ENCODE data around the gene HOXA5.

Gene HOXA5

DNA sequence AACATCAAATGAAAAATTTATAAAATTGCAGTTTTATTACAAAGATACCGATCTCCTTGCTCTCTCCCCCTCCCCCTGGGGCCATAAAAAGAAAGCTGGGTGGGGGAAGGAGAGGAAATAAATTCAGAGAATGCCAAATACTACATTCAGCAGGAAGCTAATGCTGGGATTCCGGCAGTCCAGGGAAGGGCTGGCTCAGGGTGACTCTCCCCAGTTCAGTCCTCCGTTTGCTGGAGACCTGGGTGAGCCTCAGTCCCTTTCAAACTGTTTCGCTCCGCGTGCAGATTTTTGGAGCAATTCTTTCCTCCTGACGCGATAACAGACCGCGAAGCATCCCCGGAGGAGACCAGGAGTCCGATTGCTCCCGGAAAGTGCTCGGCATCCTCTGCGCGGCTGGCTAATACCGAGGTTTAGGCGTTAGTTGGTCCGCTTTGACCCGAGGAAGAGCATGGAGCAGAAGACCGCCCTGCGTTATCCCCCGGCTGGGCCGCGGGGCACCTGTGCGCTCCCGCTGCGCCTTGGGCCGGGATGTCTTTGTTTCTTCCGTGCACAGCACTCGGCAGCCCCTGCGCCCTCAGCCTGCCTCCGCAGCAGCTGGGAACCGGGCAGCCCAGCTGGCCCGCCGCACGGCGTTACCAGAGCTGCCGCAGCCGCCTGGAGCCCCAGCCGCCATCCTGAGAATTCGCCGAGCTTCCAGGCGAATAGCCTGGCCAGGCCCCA is 37.1 kb downstream of the HOXA5 start:
- no peak for DNase-seq (ENCODE audit: low spot score)

GRCh38 chr7:27105301-27106031 is 38.0 kb downstream of the HOXA5 start:
- no peak for DNase-seq (ENCODE audit: low spot score)

DNA sequence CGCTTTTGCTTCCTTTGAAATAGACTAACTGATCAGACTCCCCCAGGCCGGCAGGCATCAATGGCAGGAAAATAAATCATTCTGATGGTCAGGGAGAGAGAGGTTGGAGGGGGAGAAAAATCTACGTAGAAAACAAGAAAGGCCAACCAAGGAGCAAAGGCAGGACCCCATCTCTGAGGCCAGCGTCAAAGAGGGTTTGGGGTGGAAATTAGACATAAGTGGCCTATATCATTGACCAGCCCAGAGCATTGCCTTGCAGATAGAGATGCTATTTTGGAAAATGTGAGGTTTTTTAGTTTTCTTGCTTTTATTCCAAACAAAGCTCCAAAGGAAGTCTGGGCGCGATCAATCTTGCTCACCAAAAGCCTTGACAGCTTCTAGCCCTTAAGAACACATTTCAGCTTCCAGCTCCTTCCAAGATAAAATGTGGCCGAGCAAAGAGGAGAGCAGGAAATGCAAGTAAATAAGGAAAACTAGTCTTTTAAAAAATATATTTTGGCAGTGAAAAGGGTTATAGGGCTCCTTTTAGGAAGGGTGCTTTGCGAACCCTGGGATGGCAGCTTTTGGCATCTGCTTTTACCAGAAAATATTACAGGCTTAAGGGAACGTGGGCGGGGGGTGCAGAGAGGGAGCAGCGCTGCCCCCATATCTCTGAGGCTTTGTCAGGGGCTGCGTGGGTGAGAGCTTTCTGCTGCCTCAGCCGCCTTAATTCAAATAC is 39.0 kb downstream of the HOXA5 start:
- DNase-seq (ENCODE audit: low spot score) = no peak

DNA sequence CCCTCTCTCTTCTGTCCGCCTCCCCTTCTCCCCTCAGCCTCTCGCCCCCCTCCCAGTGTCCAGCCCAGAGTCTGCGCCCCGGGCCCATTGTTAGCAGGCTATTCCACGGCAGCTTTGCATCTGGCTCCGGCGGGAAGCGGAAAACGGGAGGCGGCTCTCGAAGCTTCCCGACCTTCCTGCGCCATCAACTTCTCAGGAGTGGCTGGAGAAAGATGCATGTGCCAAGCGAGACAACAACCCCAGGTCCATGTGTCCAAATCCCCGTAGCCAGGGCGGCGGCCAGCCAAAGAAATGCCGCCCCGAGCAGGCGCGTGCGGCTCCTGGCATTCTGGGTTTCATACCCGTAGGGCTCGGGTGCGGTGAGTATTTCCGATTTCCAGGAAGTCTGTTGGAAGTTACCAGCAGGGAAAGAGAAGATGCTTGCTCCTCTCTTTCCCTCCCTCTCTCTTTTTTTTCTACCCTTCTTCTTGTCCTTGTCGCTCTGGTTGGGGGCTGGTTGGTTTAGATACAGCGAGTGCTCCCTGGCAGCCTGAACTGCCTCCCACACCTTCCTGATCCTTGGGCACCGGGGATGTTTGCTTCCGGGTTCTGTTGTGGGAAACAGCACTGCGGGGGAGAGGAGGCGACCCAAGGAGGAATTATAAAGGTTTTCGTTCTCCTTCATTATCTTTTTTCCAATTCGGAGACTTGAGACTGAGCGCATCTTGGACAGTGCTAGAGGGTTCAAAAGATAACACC is 39.8 kb downstream of the HOXA5 start:
- DNase-seq (ENCODE audit: low spot score) = no peak

DNA sequence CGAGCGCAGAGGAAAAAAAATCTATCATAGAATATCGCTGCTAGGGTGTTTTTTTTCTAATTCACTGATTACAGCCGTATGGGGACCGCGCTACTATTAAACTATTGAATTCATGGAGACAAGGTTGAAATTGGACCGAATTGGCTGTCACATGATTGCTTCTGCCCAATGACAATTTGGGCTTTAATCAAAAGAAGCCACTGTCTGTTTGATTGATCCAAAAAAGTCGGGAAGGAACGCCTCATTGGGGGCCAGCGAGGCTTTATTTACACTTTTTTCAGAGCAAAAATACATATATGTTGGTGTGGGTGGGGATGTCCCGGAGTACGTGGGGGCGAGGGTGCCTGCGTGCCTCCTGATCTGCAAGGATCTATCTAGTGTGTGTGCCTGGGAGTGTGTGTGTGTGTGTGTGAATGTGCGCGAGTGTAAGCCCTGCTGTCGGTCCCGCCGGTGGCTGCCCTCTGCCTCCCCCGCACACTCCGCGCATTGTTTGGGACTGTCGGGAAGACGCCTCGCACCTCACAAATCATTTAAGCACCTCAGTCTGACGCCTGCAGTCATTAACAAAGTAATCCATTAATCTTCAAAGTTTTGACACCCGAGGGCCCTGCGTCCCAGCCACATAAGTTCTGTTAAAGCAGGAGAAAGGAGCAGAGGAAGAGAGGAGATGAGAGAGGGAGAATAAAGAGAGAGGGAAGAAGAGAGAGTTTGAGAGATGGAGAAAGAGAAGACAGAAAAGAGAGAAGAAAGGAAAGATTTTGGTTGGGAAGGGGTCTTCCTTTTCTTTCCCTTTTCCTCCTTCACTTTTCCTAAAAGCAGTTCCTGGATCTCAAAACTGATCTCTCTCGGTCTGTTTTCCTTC is 40.7 kb downstream of the HOXA5 start, which contains the start of gene HOXA2:
Gene HOXA2 (minus strand): TSS at position 103 of the 862 bp plus-strand sequence. CDS start 183 bp downstream, outside the sequence.
- DNase-seq (ENCODE audit: low spot score) = no peak

GRCh38 chr7:27101957-27102580 is 41.4 kb downstream of the HOXA5 start:
- DNase-seq (ENCODE audit: low spot score) = no peak

DNA sequence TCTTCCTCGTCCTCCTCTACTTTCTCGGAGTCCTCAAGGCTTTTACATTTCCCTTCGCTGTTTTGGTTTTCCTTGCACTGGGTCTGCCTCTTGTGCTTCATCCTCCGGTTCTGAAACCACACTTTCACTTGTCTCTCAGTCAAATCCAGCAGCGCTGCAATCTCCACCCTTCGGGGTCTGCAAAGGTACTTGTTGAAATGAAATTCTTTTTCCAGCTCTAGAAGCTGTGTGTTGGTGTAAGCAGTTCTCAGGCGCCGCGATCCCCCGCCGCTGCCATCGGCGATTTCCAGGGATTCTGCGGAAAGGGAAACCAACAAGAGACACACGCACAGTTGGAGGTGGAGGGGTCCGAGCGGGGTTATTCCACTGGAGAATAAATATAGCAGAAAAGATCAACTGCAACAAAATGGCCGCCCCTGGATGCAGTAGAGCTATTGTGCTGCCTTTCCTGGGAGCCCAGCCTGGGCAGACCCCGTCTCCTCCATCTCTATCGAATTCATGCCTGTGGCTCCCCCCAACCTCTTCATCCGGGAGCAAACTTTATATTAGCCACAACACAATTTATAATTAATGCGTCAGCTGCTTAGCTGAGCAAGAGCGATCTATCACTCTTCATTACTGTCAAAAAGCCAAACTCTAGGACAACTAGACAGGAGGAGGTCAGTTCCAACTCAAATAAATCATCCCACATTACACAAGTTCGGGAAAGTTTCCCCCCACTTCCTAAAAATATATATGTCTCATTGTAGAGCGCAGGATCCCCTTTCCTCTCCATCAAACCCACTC is 42.1 kb downstream of the HOXA5 start:
- DNase-seq (ENCODE audit: low spot score) = no peak

GRCh38 chr7:27100694-27101170 is 42.7 kb downstream of the HOXA5 start:
- no peak for DNase-seq (ENCODE audit: low spot score)

DNA sequence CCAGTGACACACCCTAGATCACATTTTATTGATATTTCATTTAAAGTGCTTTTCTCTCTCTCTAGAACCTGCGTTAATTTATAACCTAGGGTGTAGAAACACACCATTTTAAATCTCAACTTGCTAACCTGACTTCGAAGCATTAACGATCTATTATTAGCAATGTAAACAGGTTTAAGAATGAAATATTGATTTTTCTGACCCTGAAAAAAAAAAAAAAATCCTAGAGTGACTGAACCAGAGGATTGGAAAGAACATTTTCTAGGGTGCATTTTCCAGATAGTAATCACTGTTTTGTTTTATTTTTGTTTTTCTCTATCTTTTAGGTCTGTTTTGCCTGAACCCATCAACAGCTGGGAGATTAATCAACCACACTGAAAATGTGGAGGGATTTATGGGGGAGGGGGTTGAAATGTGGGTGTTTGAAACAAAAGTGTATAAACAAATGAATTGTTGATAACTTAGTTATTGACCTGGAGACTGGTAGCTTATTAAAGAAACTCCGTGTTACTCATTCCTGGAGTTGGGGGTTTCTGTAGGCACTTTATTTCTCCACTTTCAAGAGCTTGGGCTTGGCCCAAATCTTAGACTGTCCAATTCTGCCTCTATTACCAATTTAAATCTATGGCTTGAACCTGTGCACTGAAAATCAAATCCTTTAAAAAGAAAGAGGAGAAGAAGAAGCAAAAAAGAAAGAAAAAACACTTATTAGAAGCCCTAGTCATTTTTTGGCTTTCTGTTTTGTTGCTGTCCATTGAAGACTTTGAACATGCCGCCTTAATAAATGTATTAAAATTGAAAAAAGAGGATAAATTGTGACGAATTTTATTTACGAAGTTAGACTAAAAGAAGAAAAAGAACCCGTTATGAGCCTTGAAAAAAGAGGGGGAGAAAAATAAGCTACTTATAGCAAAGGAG is 43.8 kb downstream of the HOXA5 start:
- DNase-seq (ENCODE audit: low spot score) = no peak

GRCh38 chr7:27098578-27099451 is 44.7 kb downstream of the HOXA5 start:
- DNase-seq (ENCODE audit: low spot score) = no peak

DNA sequence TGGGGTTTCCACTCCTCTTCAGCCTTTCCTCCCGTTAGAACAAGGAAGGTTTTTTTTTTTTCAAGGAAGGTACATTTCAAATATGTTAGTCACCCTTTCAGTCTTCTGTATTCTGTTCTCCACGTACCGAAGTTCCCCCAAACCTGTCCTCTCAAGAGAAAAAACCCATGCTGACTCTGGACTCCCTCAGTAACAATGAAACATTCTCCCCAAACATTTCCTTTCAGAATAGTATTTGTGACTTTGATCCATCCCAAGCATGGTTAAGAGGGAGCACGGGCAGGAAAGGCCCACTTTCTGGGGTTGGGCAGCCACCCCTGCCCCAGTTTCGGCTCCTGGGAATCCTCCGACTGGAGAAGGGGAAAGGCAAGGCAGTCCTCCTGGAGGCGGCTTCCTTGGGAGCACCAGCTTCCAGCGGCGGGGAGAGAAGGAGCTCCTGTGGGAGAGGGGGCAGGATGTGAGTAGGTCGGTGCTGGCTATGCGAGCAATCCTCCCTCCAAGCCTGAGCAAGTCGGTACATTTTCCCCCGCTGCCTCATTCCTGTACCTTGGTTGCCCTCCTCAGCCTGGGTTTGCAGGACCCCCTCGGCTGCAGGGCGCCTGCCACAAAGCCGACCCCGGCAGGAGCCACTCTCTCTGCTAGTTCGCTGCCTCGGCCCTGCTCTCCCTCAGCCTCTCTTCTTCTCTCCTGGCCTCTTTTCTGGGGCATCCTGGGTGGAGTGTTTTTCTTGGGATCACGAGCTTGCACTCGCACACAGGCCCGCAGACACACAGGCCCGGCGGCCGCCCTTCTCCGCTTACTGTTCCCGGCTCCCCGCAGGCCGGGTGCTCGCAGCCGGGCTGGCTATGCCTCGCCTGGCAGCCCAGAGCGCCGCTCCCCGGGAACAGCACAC is 45.5 kb downstream of the HOXA5 start:
- no peak for DNase-seq (ENCODE audit: low spot score)

GRCh38 chr7:27096768-27097514 is 46.5 kb downstream of the HOXA5 start:
- DNase-seq (ENCODE audit: low spot score) = no peak

GRCh38 chr7:27095897-27096767 is 47.3 kb downstream of the HOXA5 start, which contains the start of gene HOXA1:
Gene HOXA1 (minus strand): TSS chr7:27096000. CDS start chr7:27095912, 88 bp downstream.
- no peak for DNase-seq (ENCODE audit: low spot score)

DNA sequence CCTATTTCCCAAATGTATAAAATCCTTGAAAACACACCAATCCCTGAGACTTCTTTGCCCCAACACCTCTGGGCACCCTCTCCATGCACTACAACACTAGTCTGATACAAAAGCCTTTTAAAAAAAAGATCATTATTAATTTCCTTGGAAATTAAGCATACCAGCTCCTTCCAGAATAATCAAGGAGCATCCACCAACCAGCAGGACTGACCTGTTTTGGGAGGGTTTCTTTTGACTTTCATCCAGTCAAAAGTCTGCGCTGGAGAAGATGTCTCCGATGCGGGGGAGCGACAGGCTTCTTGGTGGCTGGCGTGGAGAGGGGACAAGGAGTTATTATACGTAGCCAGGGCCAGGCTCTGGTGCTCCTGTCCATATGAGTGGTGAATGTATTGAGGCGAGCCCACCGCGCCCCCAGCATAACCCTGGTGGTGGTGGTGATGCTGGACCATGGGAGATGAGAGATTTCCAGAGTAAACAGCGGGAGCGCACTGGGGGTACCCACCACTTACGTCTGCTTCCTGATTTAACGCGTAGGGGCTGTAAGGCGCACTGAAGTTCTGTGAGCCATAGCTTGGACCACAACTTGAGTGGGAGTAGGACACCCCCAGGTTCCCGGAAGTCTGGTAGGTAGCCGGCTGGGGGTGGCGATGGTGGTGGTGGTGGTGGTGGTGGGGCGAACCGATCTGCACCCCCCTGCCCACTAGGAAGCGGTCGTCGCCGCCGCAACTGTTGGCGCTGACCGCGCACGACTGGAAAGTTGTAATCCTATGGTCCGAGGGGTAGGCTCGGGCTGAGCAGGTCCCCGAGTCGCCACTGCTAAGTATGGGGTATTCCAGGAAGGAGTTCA is 48.2 kb downstream of the HOXA5 start:
- no peak for DNase-seq (ENCODE audit: low spot score)
